ENCODE data around the gene RMND5A. TPM values are rescaled to one million over a fixed set of nuclear protein-coding genes. Genes with fewer than 3 reads are reported as not detected.

The RMND5A gene
- total and polyA plus RNA-seq, 2 donors from 2014 or later = 13.9 to 33.6 TPM

DNA sequence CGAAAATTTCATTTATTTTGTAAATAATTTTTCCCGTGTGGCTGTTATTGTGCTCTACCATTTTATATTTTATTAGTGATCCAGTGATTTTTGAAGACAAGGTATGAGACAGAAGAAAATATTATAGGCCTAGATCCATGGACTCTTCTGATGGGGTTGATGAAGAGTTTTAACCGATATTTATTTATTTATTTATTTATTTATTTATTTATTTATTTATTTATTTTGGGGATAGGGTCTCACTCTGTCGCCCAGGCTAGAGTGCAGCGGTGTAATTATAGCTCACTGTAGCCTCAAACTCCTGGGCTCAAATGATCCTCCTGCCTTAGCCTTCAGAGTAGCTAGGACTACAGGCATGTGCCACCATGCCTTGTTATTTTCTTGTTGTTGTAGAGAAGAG is 33.6 kb upstream of the RMND5A start:
- no peaks in the 10 kb centered on the region for H3K9me3 ChIP-seq (ENCODE audit: control insufficient read depth in 2 of 3, insufficient read depth in 1 of 3, low read length in 3 of 3)
- TF ChIP-seq, protein P1, sequence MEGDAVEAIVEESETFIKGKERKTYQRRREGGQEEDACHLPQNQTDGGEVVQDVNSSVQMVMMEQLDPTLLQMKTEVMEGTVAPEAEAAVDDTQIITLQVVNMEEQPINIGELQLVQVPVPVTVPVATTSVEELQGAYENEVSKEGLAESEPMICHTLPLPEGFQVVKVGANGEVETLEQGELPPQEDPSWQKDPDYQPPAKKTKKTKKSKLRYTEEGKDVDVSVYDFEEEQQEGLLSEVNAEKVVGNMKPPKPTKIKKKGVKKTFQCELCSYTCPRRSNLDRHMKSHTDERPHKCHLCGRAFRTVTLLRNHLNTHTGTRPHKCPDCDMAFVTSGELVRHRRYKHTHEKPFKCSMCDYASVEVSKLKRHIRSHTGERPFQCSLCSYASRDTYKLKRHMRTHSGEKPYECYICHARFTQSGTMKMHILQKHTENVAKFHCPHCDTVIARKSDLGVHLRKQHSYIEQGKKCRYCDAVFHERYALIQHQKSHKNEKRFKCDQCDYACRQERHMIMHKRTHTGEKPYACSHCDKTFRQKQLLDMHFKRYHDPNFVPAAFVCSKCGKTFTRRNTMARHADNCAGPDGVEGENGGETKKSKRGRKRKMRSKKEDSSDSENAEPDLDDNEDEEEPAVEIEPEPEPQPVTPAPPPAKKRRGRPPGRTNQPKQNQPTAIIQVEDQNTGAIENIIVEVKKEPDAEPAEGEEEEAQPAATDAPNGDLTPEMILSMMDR (IDR thresholded peaks at IDR 0.05; ENCODE audit: borderline replicate concordance, extremely low read depth, insufficient read depth) = no peak
- no peak overlapping the region for H3K4me3 ChIP-seq (ENCODE audit: low read length in 3 of 3)
- no peak for FAIRE-seq
- intact Hi-C loops (cut with DNase I) = no loop called here
- H3K27ac ChIP-seq (ENCODE audit: low read depth in 2 of 2, low read length in 2 of 2) = no peak overlapping the region
- no peaks in the 10 kb centered on the region for H3K27me3 ChIP-seq (ENCODE audit: control insufficient read depth, insufficient read depth, low read length)
- no peaks in the 10 kb centered on the region for H3K4me1 ChIP-seq (ENCODE audit: control insufficient read depth in 2 of 3, insufficient read depth in 2 of 3, low read depth in 1 of 3, low read length in 3 of 3)
- no peaks in the 10 kb centered on the region for H3K36me3 ChIP-seq (ENCODE audit: control insufficient read depth in 2 of 3, insufficient read depth in 3 of 3, low read length in 3 of 3)
- DNase-seq = no peak
- no peak overlapping the region for H3K9ac ChIP-seq (ENCODE audit: low read length in 3 of 3)

- Histone ChIP-seq H3K27ac (ENCODE audit: low read depth in 2 of 2, low read length in 2 of 2) (no peak overlapping the region), H3K9ac (ENCODE audit: low read length in 3 of 3) (no peak overlapping the region), H3K4me3 (ENCODE audit: low read length in 3 of 3) (no peak overlapping the region), H3K4me1 (ENCODE audit: control insufficient read depth in 2 of 3, insufficient read depth in 2 of 3, low read depth in 1 of 3, low read length in 3 of 3) (no peaks in the 10 kb centered on the region), H3K36me3 (ENCODE audit: control insufficient read depth in 2 of 3, insufficient read depth in 3 of 3, low read length in 3 of 3) (no peaks in the 10 kb centered on the region), H3K9me3 (ENCODE audit: control insufficient read depth in 2 of 3, insufficient read depth in 1 of 3, low read length in 3 of 3) (no peaks in the 10 kb centered on the region), H3K27me3 (ENCODE audit: control insufficient read depth, insufficient read depth, low read length) (no peaks in the 10 kb centered on the region)
- no peak for FAIRE-seq
- TF ChIP-seq, protein P1 (IDR thresholded peaks at IDR 0.05; ENCODE audit: borderline replicate concordance, extremely low read depth, insufficient read depth) = no peak
- intact Hi-C loops (cut with DNase I) = no loop called here
- DNase-seq = no peak
These were observed 33.2 kb upstream of the RMND5A start for GRCh38 chr2:86686905-86687304.

DNA sequence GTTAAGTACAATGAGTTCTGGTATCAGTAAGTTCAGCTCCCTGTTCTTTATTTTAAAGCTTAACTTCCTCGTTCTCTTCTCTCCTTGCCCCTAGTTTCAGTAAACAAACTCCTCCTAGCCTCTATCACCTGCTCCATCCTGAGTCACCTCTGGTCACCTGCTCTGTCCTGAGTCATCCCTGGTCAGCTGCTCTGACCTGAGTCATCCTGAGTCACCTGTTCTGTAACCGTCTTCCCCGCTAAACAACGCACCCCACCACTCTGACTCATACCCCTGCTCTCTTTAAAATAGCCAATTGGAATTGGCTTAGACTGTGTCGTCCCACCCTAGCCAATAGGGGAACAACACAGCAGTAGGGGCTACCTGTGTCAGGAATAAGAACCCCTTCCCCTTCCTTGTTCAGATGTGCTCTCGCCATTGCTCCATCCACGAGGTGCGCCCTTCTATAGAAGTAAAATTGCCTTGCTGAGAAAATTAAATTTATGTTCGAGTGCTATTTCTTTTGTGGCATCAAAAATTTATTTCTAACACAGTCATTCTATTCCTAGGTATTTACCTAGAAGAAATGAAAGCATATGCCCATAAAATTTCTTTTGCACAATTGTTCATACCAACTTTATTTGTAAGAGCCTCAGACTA is 24.9 kb upstream of the RMND5A start:
- DNase-seq (no peak), FAIRE-seq (no peak)
- no peak overlapping the region for H3K27ac ChIP-seq (ENCODE audit: low read depth in 2 of 2, low read length in 2 of 2)
- H3K36me3 ChIP-seq (ENCODE audit: control insufficient read depth in 2 of 3, insufficient read depth in 3 of 3, low read length in 3 of 3) = no peaks in the 10 kb centered on the region
- no peak overlapping the region for H3K4me3 ChIP-seq (ENCODE audit: low read length in 3 of 3)
- peaks cover 0 to 6% (median 0%) of the 10 kb centered on the region in 3 donors for H3K9me3 ChIP-seq (ENCODE audit: control insufficient read depth in 2 of 3, insufficient read depth in 1 of 3, low read length in 3 of 3)
- no peaks in the 10 kb centered on the region for H3K27me3 ChIP-seq (ENCODE audit: control insufficient read depth, insufficient read depth, low read length)
- intact Hi-C loops (cut with DNase I) = no loop called here
- H3K9ac ChIP-seq (ENCODE audit: low read length in 3 of 3) = no peak overlapping the region
- TF ChIP-seq, protein P1 (IDR thresholded peaks at IDR 0.05; ENCODE audit: borderline replicate concordance, extremely low read depth, insufficient read depth) = no peak
- H3K4me1 ChIP-seq (ENCODE audit: control insufficient read depth in 2 of 3, insufficient read depth in 2 of 3, low read depth in 1 of 3, low read length in 3 of 3) = no peaks in the 10 kb centered on the region
